Fibroblast of gingiva (primary cell): ENCODE measurements around the gene TACC3.

Experiments used
- DNase-seq: peaks from one replicate; pipeline ENCODE4 v3.0.0-alpha.2; 2011; ENCODE audit warnings: low read depth

Gene TACC3

DNA sequence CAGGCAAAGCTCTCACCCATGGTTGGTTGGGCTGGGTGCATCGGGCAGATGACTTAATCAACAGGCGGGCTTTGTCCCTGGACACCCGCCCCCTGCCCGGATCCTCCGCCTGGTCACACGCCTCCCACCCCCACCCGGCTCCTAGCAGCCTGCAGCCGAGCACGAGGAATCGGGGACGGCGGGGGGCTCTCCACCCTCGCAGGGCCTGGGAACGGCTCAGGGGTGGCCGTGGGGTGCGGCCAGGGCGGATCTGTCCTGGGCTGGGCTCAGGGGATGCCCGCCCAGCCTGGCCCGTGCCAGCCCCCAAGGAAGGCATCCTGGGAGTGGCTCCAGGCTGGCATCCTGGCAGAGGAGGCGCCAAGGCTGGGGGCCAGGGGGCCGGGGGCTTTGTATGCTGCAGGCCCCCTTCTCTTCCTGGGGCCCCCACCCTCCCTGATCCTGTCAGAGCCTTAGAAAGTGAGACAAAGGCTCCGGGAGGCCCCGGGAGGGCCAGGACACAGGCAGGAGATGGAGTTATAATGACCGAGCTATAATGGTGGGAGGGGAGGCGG is 39.3 kb downstream of the TACC3 start:
- DNase-seq, result no peak

DNA sequence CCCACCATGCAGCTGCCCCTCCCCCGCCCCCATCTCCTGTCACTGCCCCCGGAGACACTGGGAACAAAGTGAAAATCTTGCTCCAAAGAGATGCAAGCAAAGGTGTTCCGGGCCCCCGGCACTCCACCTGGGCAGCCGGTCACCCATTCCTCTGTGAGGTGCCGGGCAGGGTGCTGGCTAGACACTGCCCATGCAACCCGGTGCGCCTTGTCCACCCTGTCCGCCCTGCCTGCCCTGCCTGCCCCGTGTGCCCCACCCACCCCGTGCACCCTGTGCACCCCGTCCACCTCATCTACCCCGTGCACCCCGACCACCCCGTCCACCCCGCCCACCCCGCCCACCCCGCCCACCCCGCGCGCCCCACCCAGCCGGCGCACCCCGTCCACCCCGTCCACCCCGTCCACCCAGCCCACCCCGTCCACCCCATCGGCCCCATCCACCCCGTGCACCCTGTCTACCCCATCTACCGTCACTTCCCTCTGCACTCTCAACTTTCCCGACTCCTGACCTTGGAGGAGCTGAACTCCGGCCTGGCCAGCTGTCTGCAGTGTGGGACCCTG is 39.9 kb downstream of the TACC3 start:
- no peak for DNase-seq

DNA sequence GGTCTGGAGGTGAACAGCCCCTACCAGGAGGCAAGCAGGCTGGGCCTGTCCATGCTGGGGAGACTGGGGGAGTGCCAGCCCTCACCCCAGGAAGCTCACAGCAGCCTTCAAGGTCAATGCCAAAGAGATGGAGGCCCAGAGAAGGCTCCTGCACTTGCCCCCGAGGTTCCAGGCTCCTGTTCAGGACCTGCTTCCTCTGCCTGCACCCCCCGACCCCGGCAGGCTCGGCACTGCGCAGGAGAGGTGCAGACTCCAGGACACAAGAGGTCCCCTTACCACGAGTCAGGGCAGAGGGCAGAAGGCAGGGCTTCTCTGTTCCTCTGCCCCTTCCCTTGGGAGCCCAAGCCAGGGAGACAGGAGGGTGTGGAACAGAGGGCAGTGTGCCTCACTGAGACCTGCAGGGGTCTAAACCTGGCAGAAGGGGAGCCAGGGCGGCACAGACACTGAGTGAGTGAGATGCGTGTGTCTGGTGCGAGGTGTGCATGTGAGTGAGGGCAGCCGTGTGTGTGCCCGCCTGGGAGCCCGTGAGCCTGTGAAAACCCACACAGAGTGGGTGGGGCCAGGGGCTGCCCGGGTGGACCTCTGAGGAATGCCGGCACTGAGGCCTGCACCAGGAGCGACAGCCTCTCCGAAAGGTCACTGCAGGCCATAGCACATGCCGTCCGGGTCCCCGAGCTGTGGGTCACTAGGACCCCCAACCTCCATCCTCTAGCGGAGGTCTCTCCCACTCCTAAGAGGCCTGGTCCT is 41.1 kb downstream of the TACC3 start:
- DNase-seq, result no peak

DNA sequence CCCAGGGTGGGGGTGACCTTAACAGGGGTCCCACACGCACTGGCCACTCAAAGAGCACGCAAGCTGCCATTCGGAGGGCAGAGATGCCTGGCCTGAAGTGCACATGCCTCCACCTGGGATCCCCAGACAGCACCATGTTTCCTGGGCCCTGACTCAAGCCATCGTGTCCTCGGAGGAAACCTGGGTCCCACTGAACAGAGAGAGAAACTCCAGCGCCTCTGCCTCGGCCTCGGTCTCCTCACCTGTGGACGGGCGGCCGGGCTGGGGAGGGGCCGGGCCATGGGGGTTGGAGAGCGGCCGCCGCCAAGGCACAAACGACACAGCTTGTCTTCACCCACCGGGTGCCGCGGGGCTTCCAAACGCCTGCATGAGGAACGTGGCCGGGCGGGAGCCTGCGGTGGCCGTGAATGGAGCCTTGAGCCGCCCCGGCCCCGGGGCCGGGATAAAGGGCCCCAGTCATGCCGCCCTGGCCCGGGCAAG is 41.8 kb downstream of the TACC3 start:
- no peak for DNase-seq

DNA sequence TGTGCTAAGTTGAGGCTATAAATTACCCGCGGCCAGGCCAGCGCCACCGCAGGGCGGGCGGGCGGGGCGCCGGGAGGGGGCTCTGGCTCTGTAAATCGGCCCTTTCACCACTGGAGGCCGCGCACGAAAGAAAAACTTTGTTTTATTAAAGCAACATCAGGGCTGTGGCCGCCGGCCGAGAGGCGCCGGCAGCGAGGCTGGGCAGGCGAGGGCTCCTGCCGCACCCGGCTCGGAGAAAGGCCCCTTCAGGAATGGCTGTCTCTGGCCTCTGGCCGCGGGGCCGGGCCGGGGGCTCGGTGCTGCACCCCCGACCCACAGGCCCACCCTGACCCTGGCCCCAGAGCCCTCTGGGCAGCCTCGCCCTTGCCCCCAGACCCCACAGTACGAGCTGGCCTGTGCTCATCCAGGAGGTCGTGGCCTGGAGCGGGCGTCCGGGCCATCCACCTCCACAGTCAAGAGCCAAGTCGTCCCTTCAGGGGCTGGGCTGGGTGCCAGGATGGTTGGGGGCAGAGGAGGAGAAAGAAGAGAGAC is 42.3 kb downstream of the TACC3 start:
- DNase-seq, result peak; percentile 23

DNA sequence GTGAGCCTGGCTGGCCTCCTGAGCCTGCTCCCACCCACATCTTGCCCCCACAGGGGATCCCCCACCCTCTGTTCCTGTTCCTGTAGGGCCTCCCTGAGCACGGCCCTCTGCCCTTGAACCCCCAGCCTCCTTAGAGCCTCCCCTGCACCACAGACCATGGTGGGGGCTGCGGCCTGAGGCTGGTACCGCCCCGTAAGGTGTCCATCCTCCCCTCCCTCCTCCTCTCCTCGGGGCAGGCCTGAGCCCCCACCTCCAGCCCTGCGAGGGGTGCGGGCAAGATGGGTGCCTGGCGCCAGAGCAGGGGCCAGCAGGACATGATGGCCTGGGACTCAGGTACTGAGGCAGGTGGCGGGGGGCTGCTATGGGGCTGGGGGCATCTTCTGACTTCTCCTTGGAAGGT is 43.3 kb downstream of the TACC3 start:
- DNase-seq, result no peak

DNA sequence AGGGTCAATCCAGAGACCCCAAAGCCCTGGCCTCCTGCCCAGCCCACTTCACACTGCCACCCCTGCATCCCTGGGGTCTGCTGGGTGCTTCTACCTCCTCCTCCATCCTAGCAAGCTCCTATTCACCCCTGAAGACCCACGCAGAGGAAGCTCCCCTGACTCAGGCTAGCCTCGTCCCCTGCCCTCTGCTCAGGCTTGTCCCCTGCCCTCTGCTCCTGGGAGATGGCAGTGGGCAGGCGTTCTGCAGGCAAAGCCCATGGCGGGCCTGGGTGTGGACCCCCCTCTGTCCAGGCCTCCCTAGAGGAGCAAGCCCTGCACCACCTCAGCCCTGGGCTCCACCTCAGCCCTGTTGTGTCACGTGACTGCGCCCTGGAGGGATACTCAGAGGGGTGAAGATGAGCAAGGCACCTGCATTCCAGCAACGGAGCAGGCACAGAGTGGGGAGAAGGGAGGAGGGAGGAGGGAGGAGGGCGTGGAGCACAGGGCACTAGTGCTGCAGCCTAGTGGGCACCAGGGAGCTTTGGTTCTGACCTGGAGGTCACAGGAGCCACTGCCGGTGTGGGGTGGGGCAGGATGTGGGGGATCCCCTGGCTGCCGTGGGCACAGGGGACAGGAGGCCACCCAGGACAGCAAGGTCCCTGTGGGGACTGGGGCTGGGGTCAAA is 44.2 kb downstream of the TACC3 start:
- DNase-seq, result no peak

DNA sequence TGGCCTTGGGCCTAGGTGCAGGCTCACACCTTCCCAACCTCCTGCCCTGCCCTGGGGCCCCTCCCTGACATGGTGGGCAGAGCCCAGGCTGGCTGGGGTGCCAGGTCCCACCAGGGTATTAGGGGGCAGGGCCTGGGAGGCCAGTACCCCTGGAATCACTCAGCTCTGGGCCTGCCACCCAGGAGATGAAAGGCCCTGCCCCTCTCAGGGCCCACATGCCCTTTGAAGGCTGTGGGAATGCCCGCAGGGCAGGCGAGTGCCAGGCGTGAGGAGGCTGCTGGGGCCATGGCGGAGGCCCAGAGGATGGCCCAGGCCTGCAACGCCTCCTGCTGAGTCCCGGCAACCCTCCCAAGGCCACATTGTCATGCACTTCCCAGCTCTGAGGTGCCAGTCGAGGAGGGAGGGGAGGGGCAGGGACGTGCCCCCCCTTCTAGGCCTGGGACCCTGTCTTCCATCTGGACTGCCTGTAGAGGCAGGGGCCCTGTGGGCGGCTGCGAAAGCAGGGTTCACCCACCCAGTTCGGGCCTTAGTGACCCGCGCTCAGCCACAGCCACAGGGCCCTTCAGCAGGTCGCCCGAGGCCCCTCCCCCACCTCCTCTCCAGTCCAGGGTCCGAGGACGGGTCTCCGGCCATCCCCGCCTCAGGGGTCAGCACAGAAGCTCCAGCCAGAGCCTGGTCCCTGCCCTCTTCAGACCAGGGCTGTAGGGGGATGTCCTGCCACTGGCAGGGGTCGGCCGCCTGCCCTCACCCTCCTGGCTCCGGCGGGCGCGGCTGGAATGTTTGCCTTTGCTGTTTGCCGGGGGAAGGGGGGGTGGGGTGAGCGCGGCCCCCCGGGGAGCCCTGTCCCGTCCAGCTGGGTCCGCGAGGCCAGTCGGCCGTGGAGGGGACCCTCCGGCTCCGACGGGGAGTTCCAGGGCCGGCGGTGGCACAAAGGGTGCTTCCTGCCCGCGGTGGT is 45.1 kb downstream of the TACC3 start:
- DNase-seq, result no peak

DNA sequence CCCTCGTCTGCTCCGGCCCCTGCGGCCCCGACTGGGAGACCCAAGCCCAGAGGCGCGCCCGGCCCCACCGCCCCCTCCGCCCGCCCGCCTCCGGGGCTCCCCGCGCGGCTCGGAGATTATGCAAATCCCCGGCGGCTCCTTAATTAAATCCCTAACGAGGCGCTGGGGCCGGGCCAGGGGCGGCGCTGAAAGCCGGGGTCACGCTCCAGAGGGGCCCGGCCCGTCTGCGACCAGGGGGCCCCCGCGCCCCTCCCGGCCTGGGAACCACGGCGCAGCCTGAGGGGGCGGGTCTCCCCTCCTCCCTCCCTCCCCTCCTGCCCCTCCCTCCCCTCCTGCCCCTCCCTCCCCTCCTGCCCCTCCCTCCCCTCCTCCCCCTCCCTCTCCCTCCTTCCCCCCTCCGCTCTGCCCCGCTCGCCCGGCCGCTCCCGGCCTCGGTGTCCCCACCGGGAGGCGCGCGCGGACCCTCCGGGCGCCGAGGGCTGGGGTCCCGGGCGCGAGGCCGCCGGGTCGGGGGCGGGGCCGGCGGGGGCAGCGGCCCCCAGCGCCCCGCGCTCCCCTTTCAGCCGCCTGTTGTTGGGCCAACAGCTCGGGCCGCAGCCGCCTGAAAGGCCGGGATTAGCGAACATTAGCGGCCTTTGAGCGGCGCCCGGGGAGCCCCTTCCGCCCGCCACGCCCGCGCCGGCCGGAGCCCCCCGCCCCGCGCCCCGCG is 45.9 kb downstream of the TACC3 start:
- DNase-seq, result peak; percentile 22

DNA sequence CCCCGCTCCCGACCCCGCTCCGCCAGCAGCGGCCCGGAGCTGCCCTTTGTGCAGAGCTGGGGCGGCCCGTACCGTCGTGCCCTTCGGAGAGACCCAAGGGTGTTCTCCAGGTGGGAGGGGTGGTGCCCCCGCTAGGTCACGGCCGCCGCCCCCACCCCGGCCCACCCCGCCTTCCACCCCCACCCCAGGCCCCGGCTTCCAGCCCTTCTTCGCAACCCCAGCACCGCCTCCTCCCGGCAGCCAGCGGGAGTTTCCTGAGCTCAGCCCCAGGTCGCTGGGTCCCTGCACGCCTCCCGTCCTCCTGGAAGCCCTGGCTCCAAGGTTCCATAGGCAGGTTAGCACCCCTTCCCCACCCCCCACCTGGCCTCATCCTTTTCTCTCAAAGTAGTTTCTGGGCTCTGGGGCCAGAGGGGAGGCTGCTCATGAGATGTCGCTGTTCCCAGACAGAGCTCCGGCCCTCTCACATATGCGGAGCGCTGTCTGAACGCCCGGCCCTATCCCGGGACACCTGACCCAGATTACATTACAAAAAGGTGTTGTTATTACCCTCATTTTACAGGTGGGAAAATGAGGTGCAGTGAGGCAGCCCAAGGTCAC is 46.5 kb downstream of the TACC3 start:
- DNase-seq, result peak; percentile 15

DNA sequence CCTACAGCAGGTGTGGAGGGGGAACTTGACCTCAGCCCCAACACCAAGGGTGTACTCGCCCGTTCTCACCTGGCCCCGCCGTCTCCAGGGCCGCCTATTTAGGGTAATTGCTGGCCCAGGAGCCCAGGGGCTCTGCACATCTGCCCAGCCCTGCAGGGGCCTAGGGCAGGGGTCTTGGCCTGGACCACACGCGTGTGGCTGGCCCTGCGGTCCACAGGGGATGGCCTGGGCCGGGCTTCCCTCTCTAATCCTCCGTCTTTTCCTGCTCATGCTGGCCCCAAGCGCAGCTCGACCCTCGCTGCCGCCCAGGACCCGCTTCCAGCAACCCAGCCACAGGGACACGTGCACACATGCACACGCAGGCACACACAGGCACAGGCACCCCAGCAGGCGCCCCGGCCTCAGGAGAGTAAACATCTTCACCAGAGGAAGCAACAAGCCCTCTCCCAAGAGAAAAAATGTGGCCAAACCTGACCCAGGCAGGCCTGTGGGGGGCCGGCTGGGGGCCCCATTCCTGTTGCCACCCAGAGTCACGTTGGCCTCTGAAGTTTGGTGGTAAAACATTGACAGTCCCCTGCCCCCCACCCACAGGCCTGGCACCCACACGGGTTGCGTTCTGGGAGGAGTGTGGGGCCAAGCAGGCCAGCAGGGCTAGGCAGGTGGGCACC is 47.2 kb downstream of the TACC3 start:
- DNase-seq, result no peak

DNA sequence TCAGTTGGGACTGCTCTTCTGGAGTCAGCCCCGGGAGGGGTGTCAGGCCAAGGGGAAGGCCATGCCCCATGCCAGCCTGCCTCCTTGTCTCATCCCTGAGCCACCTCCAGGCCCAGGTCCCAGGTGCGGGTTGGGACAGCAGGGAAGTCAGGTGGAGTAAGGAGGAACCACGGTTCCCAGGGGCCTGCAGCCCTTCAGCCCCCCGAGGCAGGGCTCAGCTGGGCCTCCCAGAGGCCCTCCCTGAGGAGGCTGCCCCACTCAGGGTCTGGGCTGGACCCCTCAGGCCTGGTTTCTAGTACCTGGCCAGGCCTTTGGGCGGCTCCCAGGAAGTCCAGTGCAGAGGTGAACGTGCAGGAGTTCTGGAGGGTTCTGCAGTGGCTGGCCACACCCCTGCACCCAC is 48.4 kb downstream of the TACC3 start:
- no peak for DNase-seq

DNA sequence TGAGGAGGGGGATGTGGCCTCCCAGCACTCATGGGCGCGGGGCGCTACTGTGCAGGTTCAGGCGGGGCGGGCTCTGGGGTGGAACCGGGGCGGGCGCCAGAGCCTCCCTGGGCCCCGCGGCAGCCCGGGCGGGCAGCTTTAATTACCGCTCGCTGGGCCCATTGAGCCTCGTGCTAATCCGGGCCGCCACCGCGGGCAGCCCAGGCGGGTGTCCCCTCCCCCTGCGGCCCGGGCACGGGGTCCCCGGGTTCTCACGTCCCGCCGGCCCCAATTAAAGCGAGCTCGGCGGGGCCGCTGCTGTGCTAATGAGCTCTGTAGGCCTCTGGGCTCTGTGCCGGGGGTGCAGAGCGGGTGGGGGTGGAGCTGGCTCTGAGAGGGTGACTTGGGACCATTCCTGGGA is 48.9 kb downstream of the TACC3 start:
- DNase-seq, result no peak

DNA sequence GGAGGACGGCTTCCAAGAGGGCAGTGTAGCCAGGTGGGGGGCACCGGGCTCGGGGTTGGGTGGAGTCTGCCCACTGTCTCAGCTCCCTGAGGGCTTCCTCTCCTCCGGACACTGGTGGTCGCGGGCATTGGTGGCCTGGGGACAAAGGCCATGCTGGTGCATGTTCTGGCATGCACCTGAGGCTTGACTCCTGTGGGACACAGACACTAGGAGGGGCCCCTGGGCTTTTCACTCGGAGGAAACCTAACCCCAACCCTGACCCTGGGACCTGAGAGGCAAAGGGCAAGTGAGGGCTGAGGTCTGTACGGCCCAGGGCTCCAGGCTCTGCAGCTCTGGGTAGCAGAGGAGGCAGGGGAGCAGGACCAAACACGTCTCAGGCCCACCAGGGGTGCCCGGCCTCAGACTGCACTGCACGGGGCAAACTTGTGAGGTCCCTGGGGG is 49.5 kb downstream of the TACC3 start:
- no peak for DNase-seq

DNA sequence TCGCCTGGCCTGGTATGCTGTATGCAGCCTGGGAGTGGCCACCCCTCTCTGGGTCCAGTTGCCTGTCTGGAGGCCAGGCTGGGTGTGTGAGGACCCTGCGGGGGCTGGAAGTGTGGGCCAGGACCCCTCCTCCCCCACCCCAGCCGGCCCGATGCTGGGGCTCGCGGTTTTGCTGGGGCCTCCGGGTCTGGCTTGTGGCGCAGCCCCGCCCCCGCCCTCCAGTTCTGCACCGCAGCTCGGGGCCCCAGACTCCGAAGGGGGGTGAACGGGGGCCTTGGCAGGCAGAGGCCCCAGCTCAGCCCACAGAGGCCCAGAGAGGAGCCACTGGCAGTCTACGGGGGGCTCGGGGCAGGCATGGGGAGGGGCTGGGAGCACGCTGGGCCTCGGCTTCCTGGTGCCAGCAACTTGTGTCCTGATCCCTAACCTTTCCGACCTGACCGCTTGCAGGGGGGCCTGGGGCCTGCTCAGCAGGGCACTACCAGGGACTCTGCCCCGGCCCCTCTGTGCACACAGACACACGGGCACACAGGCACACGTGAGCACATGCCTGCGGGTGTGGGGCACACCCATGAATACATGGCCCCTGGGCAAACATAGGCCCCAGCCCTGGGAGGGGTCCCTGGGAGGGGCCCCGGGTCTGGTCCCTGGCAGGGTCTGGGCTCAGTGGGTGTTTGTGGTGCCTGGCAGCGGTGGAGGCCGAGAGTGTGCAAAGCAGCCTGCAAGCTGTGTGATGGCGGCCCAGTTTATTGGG is 50.4 kb downstream of the TACC3 start:
- no peak for DNase-seq

DNA sequence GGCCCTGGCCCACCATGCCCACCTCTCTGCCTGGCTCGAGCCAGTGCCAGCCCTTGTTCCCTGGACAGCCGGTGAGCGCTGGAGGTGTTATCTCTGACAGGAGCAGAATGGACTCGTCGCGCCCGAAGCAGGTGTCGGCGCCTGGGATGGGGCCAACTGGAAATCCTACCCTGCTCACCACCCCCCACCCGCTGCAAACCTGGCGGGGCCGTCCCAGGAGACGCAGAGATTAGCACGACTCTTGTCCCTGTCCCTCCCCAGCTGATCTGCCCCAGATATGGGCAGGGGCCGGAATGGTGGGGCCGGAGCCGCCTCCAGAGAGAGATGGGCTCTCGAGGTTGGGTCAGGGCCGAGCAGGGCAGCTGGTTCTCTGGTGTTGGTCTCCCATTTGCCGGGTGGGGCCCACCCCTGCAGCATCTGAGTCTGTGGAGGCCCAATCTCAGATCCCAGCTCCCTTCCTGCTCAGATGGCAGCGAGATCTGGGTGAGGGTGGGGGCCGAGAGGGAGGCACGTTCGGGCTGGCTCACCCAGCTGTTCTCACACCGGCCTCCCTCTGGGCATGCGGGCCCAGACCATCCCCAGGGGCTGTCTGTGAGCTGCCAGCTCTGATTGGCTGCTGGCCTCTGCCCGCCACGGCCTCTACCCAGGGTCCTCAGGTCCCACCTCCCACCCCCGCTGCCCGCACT is 51.7 kb downstream of the TACC3 start:
- no peak for DNase-seq

DNA sequence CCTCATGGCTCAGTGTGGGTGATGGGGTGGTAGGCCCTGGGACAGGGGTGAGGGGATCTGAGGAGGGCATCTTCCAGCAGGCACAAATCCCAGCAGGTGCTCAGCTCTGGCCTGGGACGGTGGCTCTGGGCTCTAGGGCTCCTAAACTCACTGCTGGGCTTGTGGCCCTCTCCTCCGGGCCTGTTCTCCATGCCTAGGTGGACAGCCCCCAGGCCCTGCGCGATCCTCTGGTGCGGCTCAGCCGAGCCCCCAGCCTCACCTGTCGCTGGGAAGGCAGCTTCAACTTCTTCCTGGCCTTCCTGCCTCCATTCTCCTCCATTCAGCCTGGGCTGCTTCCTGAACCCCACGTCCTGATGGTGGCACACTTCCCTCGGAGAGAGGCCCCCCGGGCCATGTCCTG is 52.4 kb downstream of the TACC3 start:
- DNase-seq, result no peak

DNA sequence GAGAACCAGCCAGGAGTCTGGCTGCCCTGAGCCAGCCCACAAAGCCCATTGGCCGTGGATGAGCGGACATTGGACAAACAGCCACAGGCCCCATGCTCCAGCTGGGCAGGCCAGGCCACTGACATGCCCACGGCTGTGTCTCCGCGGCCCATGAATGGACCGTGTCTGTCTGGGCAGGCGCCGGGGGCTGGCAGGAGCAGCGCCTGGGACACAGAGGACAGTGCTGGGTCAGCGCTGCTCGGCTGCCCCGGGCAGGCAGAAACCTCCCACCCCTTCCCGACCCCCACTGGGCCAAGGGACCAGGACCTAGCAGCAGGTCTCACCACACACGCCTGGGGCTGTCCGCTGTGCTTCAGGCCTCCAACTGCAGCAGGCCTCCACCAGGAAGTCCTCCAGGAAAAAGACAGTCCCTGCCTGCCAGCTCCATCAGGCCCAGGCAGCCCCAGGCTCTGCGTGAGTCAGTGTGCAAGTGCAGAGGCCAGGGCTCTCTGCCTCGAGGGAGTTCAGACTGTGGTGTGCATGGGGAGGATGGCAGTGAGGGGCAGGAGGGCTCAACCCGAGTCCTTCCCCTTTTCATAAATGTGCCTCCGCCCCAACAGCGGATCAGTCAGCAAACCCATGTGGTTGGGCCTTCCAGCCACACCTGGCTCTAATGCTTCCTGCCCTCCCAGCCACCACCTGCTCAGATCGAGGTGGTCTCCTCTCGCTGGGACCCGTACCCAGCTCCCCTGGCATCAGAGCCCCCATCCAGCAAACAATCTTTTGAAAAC is 54.6 kb downstream of the TACC3 start:
- DNase-seq, result no peak
